Stimulated activated naive CD8-positive, alpha-beta T cell treated with anti-CD3 and anti-CD28 coated beads, Interleukin-15, amount 100 ng/mL, for 72 hours (primary cell): ENCODE measurements around the gene MOGAT1.
"Not testable (repeated sequence)": the region's sequence is repeated elsewhere in the genome, so short reads cannot be mapped to it uniquely, and the experiment has no call there.

ENCODE experiments used
- ATAC-seq: fragments of 150-1000 bp; cut with Tn5 transposase; 2 replicates; pipeline ENCODE4 v1.10.0; 2021; ENCODE audit warnings: mild to moderate bottlenecking, moderate library complexity
- DNase-seq, 2 donors: peaks; one replicate each; pipeline ENCODE4 v3.0.0; 2021 to 2022
- H3K27ac Mint-ChIP-seq, 2 donors: one replicate each; pipeline ENCODE4 v1.8.0; 2022; ENCODE audit warnings: mild to moderate bottlenecking in 2 of 2, mixed read lengths in 2 of 2, moderate library complexity in 2 of 2
- H3K27me3 Mint-ChIP-seq: one replicate; pipeline ENCODE4 v1.8.0; 2022; ENCODE audit warnings: mixed read lengths
- H3K4me1 Mint-ChIP-seq: one replicate; pipeline ENCODE4 v1.8.0; 2022; ENCODE audit warnings: mild to moderate bottlenecking, mixed read lengths
- H3K4me3 Mint-ChIP-seq, 2 donors: one replicate each; pipeline ENCODE4 v1.8.0; 2022; ENCODE audit warnings: mild to moderate bottlenecking in 2 of 2, mixed read lengths in 2 of 2, moderate library complexity in 1 of 2
- H3K9me3 Mint-ChIP-seq, 2 donors: one replicate each; pipeline ENCODE4 v1.8.0; 2022; ENCODE audit warnings: mixed read lengths in 2 of 2

MOGAT1 gene

DNA sequence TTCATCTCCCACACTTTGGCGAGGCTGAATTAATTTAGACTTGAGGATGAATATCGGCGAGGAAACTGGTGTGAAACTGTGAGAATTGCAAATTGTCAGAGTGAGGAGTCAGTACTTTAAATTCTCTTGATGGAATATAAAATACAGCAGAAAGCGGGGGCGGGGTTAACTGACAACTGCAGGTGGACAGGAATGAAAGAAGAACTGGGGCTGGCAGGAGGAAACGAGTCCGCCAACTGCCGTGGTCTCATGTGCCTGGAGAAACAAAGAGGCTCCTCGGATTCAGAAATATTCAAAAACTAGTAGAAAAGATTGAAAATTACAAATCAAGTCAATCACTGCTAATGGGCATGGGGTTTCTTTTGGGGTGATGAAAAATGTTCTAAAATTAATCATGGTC is 44.3 kb downstream of the MOGAT1 start:
- no peak overlapping the region for H3K4me3 Mint-ChIP-seq
- H3K4me1 Mint-ChIP-seq = peaks cover 7% of the 10 kb centered on the region
- no peaks in the 10 kb centered on the region for H3K9me3 Mint-ChIP-seq
- ATAC-seq = no peak
- H3K27ac Mint-ChIP-seq = no peak overlapping the region
- no peak for DNase-seq
- peaks cover 18% of the 10 kb centered on the region for H3K27me3 Mint-ChIP-seq

DNA sequence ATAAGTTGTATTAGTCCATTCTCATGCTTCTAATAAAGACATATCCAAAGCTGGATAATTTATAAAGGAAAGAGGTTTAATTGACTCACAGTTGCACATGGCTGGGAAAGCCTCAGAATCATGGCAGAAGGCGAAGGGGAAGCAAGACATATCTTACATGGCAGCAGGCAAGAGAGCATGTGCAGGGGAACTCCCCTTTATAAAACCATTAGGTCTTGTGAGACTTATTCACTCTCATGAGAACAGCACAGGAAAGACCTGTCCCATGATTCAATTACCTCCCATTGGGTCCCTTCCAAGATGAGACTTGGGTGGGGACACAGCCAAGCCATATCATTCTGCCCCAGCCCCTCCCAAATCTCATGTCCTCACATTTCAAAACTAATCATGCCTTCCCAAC is 48.3 kb downstream of the MOGAT1 start:
- H3K4me3 Mint-ChIP-seq, H3K4me1 Mint-ChIP-seq, ATAC-seq, DNase-seq, H3K27ac Mint-ChIP-seq, H3K9me3 Mint-ChIP-seq: not testable (repeated sequence)
- peaks cover 10% of the 10 kb centered on the region for H3K27me3 Mint-ChIP-seq

DNA sequence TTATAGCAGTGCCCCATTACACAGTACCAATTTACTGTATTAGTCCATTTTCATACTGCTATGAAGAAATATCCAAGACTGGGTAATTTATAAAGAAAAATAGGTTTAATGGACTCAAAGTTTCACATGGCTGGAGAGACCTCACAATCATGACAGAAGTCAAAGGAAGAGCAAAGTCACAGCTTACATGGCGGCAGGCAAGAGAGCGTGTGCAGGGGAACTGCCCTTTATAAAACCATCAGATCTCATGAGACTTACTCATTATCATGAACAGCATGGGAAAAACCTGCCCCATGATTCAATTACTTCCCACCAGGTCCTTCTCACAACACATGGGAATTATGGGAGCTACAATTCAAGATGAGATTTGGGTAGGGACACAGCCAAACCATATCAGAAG is 50.1 kb downstream of the MOGAT1 start:
- H3K27me3 Mint-ChIP-seq, ATAC-seq, H3K4me3 Mint-ChIP-seq: not testable (repeated sequence)

DNA sequence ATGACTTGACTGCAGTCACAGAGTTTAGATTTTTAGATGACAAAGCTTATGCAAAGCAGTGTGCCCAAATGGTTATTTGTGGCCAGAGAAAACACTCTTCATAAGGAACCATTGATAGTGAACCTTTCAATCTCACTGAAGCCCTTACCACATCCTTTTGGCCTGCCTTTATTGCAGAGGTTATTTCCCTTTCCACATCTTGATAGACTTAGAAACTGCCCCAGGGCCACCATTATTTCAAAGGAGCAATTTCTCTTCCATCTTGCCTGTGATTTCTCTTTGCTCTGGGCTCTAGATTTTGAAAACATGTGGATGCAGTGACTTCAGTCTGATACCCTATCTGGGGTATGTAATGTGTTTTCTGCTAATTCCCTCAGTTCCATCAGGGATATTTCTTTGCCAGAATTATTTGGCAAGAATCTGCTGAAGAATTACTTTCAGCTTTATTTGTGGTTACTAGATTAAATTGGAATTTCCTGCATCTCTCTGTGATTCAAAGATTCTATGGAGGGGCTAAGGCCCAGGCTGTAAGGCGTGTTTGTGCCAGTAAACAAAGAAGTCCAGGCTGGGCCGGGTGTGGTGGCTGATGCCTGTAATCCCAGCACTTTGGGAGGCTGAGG is 51.0 kb downstream of the MOGAT1 start:
- Mint-ChIP-seq H3K9me3 (peaks cover 0 to 6% of the 10 kb centered on the region in 2 donors), H3K27me3 (no peaks in the 10 kb centered on the region), H3K27ac (no peak overlapping the region), H3K4me1 (no peaks in the 10 kb centered on the region), H3K4me3 (no peak overlapping the region)
- peak; percentile 74 for ATAC-seq
- no peak for DNase-seq

More for the DNA sequence above, 50.1 kb downstream of the MOGAT1 start:
- not testable (repeated sequence) for DNase-seq, H3K9me3 Mint-ChIP-seq, H3K4me1 Mint-ChIP-seq, H3K27ac Mint-ChIP-seq

DNA sequence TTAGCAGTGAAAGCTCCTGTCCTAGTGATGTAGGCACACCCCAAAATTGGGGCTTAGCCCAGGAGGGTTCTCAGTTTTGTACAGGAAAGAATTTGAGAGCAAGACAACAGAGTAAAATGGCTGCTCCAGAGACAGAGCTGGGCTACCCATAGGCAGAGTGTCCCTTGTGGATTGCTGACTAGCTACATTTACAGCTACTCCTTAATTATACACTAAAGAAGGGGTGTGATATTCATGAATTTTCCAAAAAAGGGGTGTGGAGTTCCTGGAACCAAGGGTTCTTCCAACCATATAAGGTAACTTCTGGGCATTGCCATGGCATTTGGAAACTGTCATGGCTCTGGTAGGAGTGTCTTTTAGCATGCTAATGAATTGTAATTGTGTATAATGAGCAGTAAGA is 52.8 kb downstream of the MOGAT1 start:
- H3K27me3 Mint-ChIP-seq = no peaks in the 10 kb centered on the region
- no peak for DNase-seq
- H3K4me3 Mint-ChIP-seq = no peak overlapping the region
- H3K4me1 Mint-ChIP-seq = no peaks in the 10 kb centered on the region
- ATAC-seq = no peak
- no peak overlapping the region for H3K27ac Mint-ChIP-seq
- peaks cover 0 to 6% of the 10 kb centered on the region in 2 donors for H3K9me3 Mint-ChIP-seq

DNA sequence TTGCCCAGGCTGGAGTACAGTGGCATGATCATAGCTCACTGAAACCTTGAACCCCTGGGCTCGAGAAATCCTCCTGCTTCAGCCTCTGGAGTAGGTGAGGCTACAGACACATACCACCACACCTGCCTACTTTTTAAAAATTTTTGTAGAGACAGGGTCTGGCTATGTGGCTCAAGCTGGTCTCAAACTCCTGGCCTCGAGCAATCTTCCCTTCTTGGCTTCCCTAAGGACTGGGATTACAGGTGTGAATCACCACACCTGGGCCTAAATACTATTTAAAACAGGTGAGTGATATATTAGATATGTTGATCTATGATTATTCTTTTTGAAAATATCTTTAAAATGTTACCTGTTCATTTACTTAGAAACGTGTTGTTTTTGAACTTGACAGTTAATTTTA is 57.2 kb downstream of the MOGAT1 start:
- DNase-seq (no peak), ATAC-seq (no peak)
- Mint-ChIP-seq H3K27me3 (peaks cover 7% of the 10 kb centered on the region), H3K4me3 (no peak overlapping the region), H3K9me3 (no peaks in the 10 kb centered on the region), H3K4me1 (no peaks in the 10 kb centered on the region), H3K27ac (no peak overlapping the region)

DNA sequence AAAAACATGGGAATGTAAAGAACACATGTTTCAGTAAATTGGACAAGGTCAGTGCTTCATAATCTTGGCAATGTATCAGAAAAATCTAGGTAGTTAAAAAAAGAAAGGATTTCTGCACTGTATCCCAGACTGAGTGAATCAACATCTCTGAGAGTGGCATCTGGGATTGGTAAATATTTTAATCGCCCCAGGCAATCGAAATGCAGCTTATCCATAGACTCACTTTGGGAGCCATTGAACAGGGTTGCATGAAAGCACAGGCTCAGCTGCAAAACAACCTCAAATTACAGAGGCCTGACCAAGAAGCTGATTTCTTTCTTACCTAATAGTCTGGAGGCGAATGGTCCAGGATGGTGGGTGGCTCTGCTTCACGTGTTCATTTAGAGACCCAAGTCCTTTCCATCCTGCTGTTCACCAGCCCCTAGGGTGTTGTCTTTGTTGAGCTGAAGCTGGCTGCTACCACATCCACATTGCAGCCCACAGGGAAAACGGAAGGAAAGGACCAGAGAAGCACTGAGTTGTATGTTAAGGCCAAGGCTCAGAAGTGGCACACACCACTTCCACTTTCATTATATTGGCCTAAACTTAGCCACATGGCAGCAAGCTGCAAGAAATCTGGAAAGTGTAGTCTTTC is 59.0 kb downstream of the MOGAT1 start:
- DNase-seq (no peak), ATAC-seq (no peak)
- Mint-ChIP-seq H3K9me3 (no peaks in the 10 kb centered on the region), H3K27ac (no peak overlapping the region), H3K4me1 (no peaks in the 10 kb centered on the region), H3K27me3 (peaks cover 14% of the 10 kb centered on the region), H3K4me3 (no peak overlapping the region)

DNA sequence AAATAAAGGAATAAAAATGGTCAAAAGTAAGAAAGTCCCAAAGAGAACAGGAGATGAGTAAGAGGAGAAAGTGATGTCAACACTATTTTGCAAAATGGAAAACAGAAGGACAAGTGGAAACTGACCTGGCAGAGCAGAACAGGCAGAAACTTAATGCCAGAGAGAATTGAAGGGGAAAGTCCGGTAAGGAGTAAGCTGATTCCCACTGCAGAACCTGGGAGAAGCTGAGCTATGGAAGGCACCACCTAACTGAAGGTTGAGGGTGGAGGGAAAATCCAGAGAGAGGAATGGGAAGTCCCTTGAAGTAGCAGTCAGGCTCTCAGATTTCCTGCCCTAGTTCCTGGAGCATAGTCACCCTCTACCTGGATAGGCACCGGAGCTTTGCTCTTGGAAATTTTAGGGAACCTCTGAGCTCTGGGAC is 59.8 kb downstream of the MOGAT1 start:
- Mint-ChIP-seq H3K27ac (no peak overlapping the region), H3K9me3 (no peaks in the 10 kb centered on the region), H3K27me3 (peaks cover 14% of the 10 kb centered on the region), H3K4me1 (no peaks in the 10 kb centered on the region), H3K4me3 (no peak overlapping the region)
- DNase-seq (no peak), ATAC-seq (no peak)

DNA sequence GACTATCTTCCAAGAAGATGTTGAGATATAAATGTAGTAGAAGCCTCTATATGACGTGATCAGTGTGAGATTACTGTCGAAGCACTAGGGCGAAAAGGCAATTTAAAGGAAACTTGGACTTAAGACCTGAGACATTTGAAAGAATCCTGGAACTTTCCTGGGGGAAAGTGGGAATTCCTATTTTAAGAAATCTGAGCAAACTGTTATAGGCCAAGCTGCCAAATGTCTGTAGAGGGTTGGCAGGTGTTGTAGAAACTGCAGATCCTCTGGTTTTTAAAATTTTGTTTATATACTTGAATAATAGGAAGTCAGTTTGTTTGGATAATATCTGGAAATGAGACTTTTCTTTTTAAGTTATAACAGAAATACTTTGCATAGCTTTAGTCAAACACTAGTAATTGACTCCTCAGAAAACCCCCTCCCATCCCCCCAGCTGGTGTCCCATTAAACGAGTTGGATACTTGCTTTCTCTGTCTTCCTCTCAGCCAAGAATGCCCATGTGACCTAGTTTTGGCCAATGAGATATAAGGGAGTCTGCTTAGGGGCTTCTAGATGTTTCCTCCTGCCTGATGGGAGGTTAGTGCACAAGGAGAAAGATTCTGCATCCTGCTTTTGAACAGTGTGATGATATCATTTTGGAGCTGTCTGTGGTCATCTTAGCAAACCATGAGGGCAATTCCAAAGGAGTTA is 61.2 kb downstream of the MOGAT1 start:
- Mint-ChIP-seq H3K4me1 (no peaks in the 10 kb centered on the region), H3K27ac (no peak overlapping the region), H3K9me3 (no peaks in the 10 kb centered on the region), H3K27me3 (peaks cover 26% of the 10 kb centered on the region), H3K4me3 (no peak overlapping the region)
- DNase-seq (no peak), ATAC-seq (no peak)

DNA sequence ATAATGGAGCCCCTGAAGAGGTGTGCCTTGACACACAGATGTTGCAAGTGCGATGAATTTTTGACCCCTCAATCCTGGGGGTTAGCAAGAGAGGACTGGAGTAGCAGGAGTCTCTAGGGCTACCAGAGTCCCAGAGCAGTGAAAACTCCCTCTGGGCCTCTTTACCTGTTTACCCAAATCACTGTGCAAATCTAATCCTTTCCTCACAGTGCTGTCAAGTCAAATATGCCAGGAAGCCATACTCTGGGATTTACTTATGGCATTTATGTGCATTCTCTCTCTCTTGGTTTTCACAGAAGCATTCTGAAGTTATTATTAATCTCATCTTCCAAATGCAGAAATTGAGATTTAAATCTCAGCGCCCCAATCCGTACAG is 62.0 kb downstream of the MOGAT1 start:
- no peak overlapping the region for H3K27ac Mint-ChIP-seq
- ATAC-seq (no peak), DNase-seq (no peak)
- H3K27me3 Mint-ChIP-seq = peaks cover 34% of the 10 kb centered on the region
- no peaks in the 10 kb centered on the region for H3K9me3 Mint-ChIP-seq
- H3K4me3 Mint-ChIP-seq = no peak overlapping the region
- H3K4me1 Mint-ChIP-seq = peaks cover under 1% of the 10 kb centered on the region

DNA sequence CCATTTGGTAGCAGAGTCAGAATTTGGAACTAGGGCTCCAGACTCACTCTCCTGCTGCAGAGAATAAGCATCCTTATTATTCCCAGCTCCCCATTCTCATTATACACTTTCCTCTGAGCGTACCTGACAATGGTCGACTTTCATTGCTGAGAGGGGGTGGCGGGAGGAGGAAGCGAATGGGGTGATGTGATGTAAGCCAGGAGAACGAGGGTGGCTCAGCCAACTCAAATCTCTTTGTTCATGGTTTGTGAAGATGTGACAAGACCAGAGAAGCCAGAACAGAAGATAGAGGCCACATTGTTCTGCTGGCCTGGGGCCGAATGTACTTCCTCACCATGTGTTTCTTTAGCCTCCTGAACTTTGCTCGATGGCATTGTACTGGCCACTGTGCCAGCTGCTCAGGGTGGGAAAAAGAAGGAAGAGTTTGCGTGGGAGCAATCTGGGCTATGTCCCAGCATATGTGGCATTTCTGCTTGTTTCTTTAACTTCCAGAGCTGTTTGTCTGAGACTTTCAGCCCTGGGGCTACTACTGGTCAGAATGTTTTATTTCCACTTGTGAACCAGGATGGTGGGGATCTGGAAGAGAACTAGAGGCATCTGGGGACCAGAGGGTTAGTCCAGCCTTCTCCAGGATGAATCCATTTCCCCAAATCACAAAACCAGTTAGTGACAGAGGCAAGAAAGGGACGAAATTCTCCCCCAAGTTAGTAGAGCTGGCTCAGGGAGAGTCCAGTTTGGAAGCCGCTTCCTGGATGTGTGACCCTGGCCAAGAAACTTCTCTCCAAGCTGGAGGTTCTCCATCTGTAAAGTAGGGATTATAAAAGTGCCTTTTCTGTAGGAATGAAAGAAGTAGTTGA is 62.6 kb downstream of the MOGAT1 start:
- no peak overlapping the region for H3K27ac Mint-ChIP-seq
- peaks cover 6% of the 10 kb centered on the region for H3K4me1 Mint-ChIP-seq
- peaks cover 37% of the 10 kb centered on the region for H3K27me3 Mint-ChIP-seq
- DNase-seq (no peak), ATAC-seq (no peak)
- no peak overlapping the region for H3K4me3 Mint-ChIP-seq
- H3K9me3 Mint-ChIP-seq = no peaks in the 10 kb centered on the region

DNA sequence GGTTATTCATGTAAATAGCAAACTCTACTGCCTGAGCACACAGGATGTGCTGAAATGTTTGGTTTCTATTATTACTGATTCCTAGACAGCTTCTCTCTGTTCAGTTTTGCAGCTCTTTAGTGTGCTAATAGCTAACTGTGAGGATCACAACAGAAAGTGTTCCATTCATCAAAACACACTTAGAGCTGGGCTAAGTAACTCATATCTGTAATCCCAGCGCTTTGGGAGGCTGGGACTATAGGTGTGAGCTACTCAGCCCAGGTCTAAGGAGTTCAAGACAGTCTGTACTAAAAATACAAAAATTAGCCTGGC is 63.2 kb downstream of the MOGAT1 start:
- peaks cover 6% of the 10 kb centered on the region for H3K4me1 Mint-ChIP-seq
- no peak overlapping the region for H3K27ac Mint-ChIP-seq
- H3K4me3 Mint-ChIP-seq = no peak overlapping the region
- peaks cover 37% of the 10 kb centered on the region for H3K27me3 Mint-ChIP-seq
- H3K9me3 Mint-ChIP-seq = no peaks in the 10 kb centered on the region
- ATAC-seq (peak; percentile 43), DNase-seq (no peak)

DNA sequence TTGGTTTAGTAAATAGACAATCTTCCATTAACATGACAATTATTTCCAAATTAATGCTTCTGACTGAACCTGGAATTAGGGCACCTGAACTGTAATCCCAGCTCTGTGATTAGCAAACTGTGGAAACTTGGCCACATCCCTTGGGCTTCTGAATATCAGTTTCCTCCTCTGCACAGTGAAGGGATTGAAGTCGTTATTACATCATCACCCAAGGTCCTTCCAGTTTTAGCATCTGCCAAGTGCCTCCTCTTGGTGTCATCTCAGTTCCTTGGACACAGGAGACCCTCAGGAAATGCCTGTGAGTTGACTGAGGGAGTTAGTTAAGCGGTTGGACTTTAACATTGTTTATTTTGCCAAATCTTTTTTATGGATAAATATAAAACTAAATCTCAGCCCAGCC is 64.8 kb downstream of the MOGAT1 start:
- Mint-ChIP-seq H3K27me3 (peaks cover 37% of the 10 kb centered on the region), H3K27ac (no peak overlapping the region), H3K4me3 (no peak overlapping the region), H3K9me3 (no peaks in the 10 kb centered on the region), H3K4me1 (peaks cover 6% of the 10 kb centered on the region)
- ATAC-seq (no peak), DNase-seq (no peak)

DNA sequence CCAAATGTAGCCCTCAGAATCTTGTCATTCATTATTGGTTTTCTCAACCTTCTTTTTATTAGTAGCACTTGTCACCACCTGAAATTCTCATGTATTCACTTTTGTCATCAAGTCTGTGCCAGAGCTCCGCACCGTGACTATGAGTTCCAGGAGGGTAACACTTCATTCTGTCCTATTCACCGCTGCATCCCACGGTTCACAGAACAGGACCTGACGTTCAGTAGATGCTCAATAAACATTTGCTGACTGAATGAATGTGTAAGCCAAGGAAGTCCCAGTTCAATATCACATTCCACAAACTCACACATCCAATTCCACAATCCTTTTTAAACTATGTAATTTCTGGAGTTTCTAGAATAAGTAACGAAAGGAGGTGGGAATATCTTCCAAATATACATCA is 65.5 kb downstream of the MOGAT1 start:
- no peak overlapping the region for H3K4me3 Mint-ChIP-seq
- ATAC-seq = no peak
- no peaks in the 10 kb centered on the region for H3K9me3 Mint-ChIP-seq

DNA sequence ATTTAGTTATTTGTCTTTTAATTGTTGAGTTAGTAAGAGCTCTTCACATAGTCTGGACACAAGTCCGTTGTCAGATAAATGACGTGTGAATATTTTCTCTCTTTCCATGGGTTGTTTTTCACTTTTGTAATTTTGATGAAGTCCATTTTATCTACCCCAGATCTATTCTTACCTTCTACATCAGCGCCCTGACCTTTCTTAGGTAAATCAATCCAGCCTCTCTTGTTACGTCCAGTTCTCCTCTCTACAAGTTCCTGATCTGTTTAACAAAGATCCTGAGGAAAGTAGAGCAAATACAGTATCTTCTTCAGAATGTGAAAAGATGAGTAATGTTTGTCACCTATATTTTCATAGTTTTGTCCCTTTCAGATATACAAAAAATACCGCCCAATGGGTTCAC is 66.9 kb downstream of the MOGAT1 start:
- no peak overlapping the region for H3K27ac Mint-ChIP-seq
- ATAC-seq = no peak
- DNase-seq = no peak
- H3K4me1 Mint-ChIP-seq = peaks cover 11% of the 10 kb centered on the region
- H3K4me3 Mint-ChIP-seq = no peak overlapping the region
- H3K27me3 Mint-ChIP-seq = peaks cover 37% of the 10 kb centered on the region
- no peaks in the 10 kb centered on the region for H3K9me3 Mint-ChIP-seq

More for the DNA sequence above, 65.5 kb downstream of the MOGAT1 start:
- peaks cover 6% of the 10 kb centered on the region for H3K4me1 Mint-ChIP-seq
- DNase-seq = no peak
- peaks cover 37% of the 10 kb centered on the region for H3K27me3 Mint-ChIP-seq
- no peak overlapping the region for H3K27ac Mint-ChIP-seq

DNA sequence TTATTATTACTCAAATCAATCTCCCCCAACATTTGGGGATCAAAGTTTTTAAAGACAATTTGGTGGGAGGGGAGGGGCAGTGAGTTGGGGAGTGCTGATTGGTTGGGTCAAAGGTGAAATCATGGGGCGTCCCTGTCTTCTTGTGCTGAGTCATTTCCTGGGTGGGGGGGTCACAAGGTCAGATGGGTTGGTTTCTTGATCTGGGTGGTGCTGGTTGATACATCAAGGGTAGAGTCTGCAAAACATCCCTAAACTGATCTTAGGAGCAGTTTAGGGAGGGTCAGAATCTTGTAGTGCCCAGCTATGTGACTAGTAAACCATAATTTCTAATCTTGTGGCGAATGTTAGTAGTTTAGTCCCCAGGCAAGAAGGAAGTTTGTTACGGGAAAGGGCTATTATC is 67.4 kb downstream of the MOGAT1 start:
- H3K9me3 Mint-ChIP-seq = no peaks in the 10 kb centered on the region
- H3K27ac Mint-ChIP-seq = no peak overlapping the region
- H3K27me3 Mint-ChIP-seq = peaks cover 35% of the 10 kb centered on the region
- no peak for DNase-seq
- H3K4me3 Mint-ChIP-seq = no peak overlapping the region
- ATAC-seq = no peak
- peaks cover 16% of the 10 kb centered on the region for H3K4me1 Mint-ChIP-seq
